Loucy (cell line): ENCODE data around the gene TRIM29.
A peak's percentile ranks its signal among the peaks of the same experiment; 100 is the strongest.

Experiments
- EZH2phosphoT487 ChIP-seq: fragments of 200-600 bp; IDR thresholded peaks from 2 replicates; pipeline ENCODE4 v1.6.1; 2018; ENCODE audit warnings: antibody characterized with exemption, mild to moderate bottlenecking, moderate library complexity, borderline replicate concordance
- TF ChIP-seq, protein P1 (sequence below): fragments of 200-600 bp; sonication (generic); conservative IDR thresholded peaks from 2 replicates; pipeline ENCODE4 v1.5.1; 2014; ENCODE audit warnings: mild to moderate bottlenecking, antibody characterized with exemption, low read length

DNA sequence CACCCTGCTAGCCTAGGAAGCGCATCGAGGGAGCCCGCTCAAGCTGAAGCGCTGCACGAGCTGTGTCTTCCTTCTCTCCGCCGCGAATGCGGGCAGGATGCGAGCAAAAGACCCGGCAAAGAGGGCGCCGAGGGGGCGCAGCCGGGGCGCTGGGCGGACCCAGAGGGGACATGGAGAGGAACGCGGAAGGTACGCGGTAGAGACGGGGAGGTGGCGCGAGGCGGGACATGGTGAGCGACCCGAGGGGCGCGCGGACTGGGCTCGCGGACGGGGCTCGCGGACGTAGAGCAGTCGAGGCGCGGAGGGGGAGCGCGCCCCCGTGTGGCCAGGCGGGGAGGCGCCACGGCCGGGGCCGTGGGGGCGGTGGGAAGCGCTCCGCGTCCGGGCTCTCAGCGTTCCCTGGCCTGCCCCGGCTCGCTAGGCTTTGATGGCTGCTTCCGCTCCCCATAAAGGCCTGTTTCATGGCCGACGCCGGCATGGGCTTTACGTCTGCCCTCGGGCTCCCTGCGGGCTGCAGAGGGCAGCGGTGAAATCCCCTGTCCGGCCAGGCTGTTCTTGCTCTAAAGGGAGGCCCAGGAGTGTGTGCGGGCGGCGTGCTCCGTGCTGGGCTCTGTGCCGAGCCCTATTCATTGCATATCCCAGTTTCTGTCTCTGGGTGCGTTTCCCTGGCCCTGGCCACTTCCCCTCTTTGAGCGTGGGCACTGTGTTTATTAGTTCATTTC lies 31.2 kb upstream of the TRIM29 start:
- TF ChIP-seq, protein P1, sequence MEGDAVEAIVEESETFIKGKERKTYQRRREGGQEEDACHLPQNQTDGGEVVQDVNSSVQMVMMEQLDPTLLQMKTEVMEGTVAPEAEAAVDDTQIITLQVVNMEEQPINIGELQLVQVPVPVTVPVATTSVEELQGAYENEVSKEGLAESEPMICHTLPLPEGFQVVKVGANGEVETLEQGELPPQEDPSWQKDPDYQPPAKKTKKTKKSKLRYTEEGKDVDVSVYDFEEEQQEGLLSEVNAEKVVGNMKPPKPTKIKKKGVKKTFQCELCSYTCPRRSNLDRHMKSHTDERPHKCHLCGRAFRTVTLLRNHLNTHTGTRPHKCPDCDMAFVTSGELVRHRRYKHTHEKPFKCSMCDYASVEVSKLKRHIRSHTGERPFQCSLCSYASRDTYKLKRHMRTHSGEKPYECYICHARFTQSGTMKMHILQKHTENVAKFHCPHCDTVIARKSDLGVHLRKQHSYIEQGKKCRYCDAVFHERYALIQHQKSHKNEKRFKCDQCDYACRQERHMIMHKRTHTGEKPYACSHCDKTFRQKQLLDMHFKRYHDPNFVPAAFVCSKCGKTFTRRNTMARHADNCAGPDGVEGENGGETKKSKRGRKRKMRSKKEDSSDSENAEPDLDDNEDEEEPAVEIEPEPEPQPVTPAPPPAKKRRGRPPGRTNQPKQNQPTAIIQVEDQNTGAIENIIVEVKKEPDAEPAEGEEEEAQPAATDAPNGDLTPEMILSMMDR: 0 out of 2 replicates have a peak, but pooled peaks have one; percentile 10
- no peak for TF ChIP-seq EZH2phosphoT487
